ENCODE measurements around the gene ALAS1. TPM values are rescaled to one million over a fixed set of nuclear protein-coding genes. Genes with fewer than 3 reads are reported as not detected.

The ALAS1 gene
- total and polyA plus RNA-seq, 10 donors = 13.0 to 40.8 (median 32.8) TPM

DNA sequence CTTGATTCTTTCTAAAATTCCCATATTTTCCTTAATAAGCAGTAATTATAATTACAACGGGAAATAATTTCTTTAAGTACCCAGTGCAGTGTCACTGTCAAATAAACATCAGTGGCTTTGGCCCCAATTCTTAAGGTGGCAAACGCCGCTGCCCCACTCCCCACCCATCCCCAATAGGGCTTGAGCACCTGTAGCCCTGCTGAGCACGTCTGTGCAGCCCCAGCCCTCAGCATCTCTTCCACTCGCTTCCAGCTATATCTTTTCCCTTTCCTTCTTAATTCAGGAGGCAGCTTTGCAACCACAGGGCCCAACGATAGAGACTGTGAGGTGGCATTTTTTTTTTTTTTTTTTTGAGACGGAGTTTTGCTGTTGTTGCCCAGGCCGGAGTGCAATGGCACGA lies 56.6 kb downstream of the ALAS1 start:
- TF ChIP-seq, protein P1, sequence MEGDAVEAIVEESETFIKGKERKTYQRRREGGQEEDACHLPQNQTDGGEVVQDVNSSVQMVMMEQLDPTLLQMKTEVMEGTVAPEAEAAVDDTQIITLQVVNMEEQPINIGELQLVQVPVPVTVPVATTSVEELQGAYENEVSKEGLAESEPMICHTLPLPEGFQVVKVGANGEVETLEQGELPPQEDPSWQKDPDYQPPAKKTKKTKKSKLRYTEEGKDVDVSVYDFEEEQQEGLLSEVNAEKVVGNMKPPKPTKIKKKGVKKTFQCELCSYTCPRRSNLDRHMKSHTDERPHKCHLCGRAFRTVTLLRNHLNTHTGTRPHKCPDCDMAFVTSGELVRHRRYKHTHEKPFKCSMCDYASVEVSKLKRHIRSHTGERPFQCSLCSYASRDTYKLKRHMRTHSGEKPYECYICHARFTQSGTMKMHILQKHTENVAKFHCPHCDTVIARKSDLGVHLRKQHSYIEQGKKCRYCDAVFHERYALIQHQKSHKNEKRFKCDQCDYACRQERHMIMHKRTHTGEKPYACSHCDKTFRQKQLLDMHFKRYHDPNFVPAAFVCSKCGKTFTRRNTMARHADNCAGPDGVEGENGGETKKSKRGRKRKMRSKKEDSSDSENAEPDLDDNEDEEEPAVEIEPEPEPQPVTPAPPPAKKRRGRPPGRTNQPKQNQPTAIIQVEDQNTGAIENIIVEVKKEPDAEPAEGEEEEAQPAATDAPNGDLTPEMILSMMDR (IDR thresholded peaks at IDR 0.05 in 8 of 11, conservative IDR thresholded peaks at IDR 0.05 in 3 of 11) = no peak
- no peak for TF ChIP-seq POLR2A (IDR thresholded peaks at IDR 0.05)
- TF ChIP-seq POLR2AphosphoS5 (IDR thresholded peaks at IDR 0.05) = no peak
- Histone ChIP-seq H3K27ac (peak overlapping the region in 6 of 8 donors; percentile 77 to 92 (median 87)), H3K36me3 (peaks cover 0 to 98% (median 72%) of the 10 kb centered on the region in 6 donors), H3K27me3 (replicated peaks in 1 of 7) (no peaks in the 10 kb centered on the region), H3K4me3 (no peak overlapping the region), H3K9me3 (no peaks in the 10 kb centered on the region), H3K4me1 (peaks cover 19 to 80% (median 35%) of the 10 kb centered on the region in 6 donors)
- WGBS, 5 donors = 83 to 90% (median 87%) methylated on average over 9 of the region's 9 CpGs
- peak; percentile 68 for DNase-seq
- intact Hi-C loops (cut with DNase I; ENCODE audit: low total_unique reads) = no loop called here

DNA sequence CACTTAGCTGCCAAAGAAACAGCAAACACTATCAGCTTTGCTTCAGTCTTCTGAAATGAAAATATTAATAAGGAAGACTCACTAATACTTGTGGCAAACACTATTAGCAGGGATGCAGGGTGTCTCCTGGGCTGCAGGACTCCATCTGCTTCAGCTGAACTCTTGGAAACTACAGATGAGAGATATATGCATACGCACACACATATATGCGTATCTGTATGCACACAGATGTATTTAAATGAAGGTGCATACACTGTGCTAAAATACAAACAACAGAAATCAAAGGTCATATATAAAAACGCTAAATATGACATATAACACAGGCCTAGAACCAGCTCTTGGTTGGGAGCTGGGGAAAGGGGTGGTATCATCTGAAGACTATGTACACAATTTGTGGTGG lies 58.2 kb downstream of the ALAS1 start:
- 87 to 95% (median 94%) methylated on average over 3 of the region's 3 CpGs for WGBS, 5 donors
- H3K9me3 ChIP-seq = no peaks in the 10 kb centered on the region
- H3K27ac ChIP-seq = peak overlapping the region in 1 of 8 donors; percentile 87
- DNase-seq = no peak
- TF ChIP-seq POLR2AphosphoS5 (IDR thresholded peaks at IDR 0.05) (no peak), POLR2A (IDR thresholded peaks at IDR 0.05) (no peak)
- TF ChIP-seq, protein P1 (IDR thresholded peaks at IDR 0.05 in 8 of 11, conservative IDR thresholded peaks at IDR 0.05 in 3 of 11) = no peak
- intact Hi-C loops (cut with DNase I; ENCODE audit: low total_unique reads) = no loop called here
- H3K36me3 ChIP-seq = peaks cover 0 to 98% (median 76%) of the 10 kb centered on the region in 6 donors
- no peak overlapping the region for H3K4me3 ChIP-seq
- H3K27me3 ChIP-seq (replicated peaks in 1 of 7) = no peaks in the 10 kb centered on the region
- peaks cover 19 to 79% (median 32%) of the 10 kb centered on the region in 6 donors for H3K4me1 ChIP-seq

DNA sequence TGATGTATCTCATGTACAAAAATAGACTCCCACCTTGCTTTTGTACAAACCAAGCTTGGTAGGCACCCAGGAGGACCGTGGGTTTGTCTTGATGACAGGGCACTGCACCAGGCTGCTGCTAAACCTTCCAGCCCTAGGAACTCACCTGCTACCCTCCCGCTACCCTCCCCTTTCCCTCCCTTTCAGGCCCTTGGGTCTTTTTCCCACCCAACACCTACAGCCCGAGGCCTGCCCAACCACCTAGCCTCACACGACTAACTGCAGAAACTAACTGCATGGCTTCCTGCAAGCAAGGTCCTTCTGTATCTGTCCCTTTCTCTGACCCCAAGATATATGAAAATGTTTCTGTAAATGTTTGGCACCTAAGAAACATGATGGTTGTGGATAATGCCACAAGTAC lies 58.7 kb downstream of the ALAS1 start:
- WGBS, 5 donors = 77 to 87% (median 85%) methylated on average over 4 of the region's 4 CpGs
- no peak for DNase-seq
- no peaks in the 10 kb centered on the region for H3K27me3 ChIP-seq (replicated peaks in 1 of 7)
- H3K4me1 ChIP-seq = peaks cover 19 to 79% (median 32%) of the 10 kb centered on the region in 6 donors
- peaks cover 0 to 98% (median 77%) of the 10 kb centered on the region in 6 donors for H3K36me3 ChIP-seq
- H3K9me3 ChIP-seq = no peaks in the 10 kb centered on the region
- peak overlapping the region in 1 of 8 donors; percentile 87 for H3K27ac ChIP-seq
- intact Hi-C loops (cut with DNase I; ENCODE audit: low total_unique reads) = no loop called here
- peak in 2 of 3 donors; percentile 34 to 53 for TF ChIP-seq POLR2AphosphoS5 (IDR thresholded peaks at IDR 0.05)
- TF ChIP-seq, protein P1 (IDR thresholded peaks at IDR 0.05 in 8 of 11, conservative IDR thresholded peaks at IDR 0.05 in 3 of 11) = no peak
- H3K4me3 ChIP-seq = no peak overlapping the region

DNA sequence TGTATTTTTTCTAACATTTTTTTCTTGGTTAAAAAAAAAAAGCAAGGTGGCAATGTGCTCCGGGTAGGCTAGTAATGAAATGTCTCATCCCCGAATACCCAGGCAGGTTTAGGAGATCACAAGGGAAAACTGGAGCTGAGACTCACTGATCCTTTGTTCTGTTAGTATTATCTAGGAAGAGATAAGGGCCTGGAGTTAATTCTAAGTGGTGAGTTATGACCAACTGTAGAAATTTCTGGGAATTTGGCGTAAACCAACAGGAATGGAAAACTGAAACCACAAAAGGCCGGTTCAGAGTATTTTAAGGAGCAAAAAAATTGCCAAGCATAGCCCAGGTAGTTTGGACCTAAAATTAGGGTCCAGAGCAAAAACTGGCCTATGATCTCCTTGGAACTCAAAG lies 60.0 kb downstream of the ALAS1 start:
- TF ChIP-seq POLR2AphosphoS5 (IDR thresholded peaks at IDR 0.05) (no peak), POLR2A (IDR thresholded peaks at IDR 0.05) (no peak)
- TF ChIP-seq, protein P1 (IDR thresholded peaks at IDR 0.05 in 8 of 11, conservative IDR thresholded peaks at IDR 0.05 in 3 of 11) = no peak
- no peaks in the 10 kb centered on the region for H3K9me3 ChIP-seq
- no peak overlapping the region for H3K27ac ChIP-seq
- peaks cover 0 to 100% (median 85%) of the 10 kb centered on the region in 6 donors for H3K36me3 ChIP-seq
- intact Hi-C loops (cut with DNase I; ENCODE audit: low total_unique reads) = no loop called here
- H3K27me3 ChIP-seq (replicated peaks in 1 of 7) = no peaks in the 10 kb centered on the region
- DNase-seq = no peak
- H3K4me3 ChIP-seq = no peak overlapping the region
- peaks cover 14 to 79% (median 29%) of the 10 kb centered on the region in 6 donors for H3K4me1 ChIP-seq
- 86 to 95% (median 89%) methylated on average over 4 of the region's 4 CpGs for WGBS, 5 donors

Data from spleen (tissue), 11 donors.